HS-27A (cell line): ENCODE data around the gene MTMR10.

Experiments used
- DNase-seq: peaks from one replicate; pipeline ENCODE4 v3.0.0-alpha.2; 2012; ENCODE audit warnings: low read depth, missing footprints

Gene MTMR10

GRCh38 chr15:30919877-30920550 lies 71.4 kb downstream of the MTMR10 start:
- DNase-seq, result no peak

GRCh38 chr15:30918366-30918765 lies 73.1 kb downstream of the MTMR10 start:
- DNase-seq, result no peak

GRCh38 chr15:30917675-30918074 lies 73.8 kb downstream of the MTMR10 start:
- no peak for DNase-seq

GRCh38 chr15:30917013-30917412 lies 74.4 kb downstream of the MTMR10 start:
- no peak for DNase-seq

GRCh38 chr15:30913761-30914160 lies 77.7 kb downstream of the MTMR10 start:
- no peak for DNase-seq

GRCh38 chr15:30906366-30906765 lies 85.1 kb downstream of the MTMR10 start:
- DNase-seq, result no peak

- no peak for DNase-seq
Measured at GRCh38 chr15:30905821-30906220, 85.6 kb downstream of the MTMR10 start.

GRCh38 chr15:30904812-30905211 lies 86.6 kb downstream of the MTMR10 start:
- no peak for DNase-seq

GRCh38 chr15:30903497-30904187 lies 87.8 kb downstream of the MTMR10 start, which contains the start of gene FAN1:
Gene FAN1, plus strand, starts transcription at chr15:30903915. Its CDS starts 749 bp downstream, at chr15:30904664.
- DNase-seq, result peak; percentile 69

GRCh38 chr15:30901889-30902288 lies 89.5 kb downstream of the MTMR10 start:
- DNase-seq, result no peak

GRCh38 chr15:30896211-30896606 lies 95.2 kb downstream of the MTMR10 start:
- no peak for DNase-seq

GRCh38 chr15:30895461-30896210 lies 95.8 kb downstream of the MTMR10 start:
- no peak for DNase-seq

GRCh38 chr15:30889196-30889595 lies 102.2 kb downstream of the MTMR10 start:
- DNase-seq, result no peak
